ENCODE results near the gene EXTL1. TPM values are rescaled to one million over a fixed set of nuclear protein-coding genes. Genes with fewer than 3 reads are reported as not detected.

The EXTL1 gene
- total RNA-seq, 1 experiment from 2014 or later = 1.0 TPM

DNA sequence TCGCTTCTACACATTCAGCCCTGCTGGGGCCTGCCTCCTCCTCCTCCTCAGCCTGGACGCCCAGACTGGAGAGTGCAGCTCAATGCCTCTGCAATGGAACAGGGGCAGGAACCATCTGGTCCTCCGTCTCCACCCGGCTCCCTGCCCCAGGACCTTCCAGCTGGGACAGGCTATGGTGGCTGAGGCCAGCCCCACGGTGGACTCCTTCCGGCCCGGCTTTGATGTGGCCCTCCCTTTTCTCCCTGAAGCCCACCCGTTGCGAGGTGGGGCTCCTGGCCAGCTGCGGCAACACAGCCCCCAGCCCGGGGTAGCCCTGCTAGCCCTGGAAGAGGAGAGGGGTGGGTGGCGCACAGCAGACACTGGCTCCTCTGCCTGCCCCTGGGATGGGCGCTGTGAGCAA lies 1.4 kb downstream of the EXTL1 start:
- no CpG with 5 or more reads among the region's 13 CpGs for WGBS (ENCODE audit: extremely low coverage, insufficient read length, low lambda C conversion rate)
- H3K14ac ChIP-seq (ENCODE audit: insufficient read depth, low read length) = no peak overlapping the region
- H2BK5ac ChIP-seq (ENCODE audit: insufficient read length, low read length) = no peak overlapping the region
- H4K5ac ChIP-seq (ENCODE audit: insufficient read length, low read depth, low read length) = no peak overlapping the region
- no peak overlapping the region for H3K18ac ChIP-seq (ENCODE audit: insufficient read length, low read depth, low read length)
- no peak overlapping the region for H4K8ac ChIP-seq (replicated peaks; ENCODE audit: insufficient read length, low read depth, low read length)
- no peak overlapping the region for H2AK5ac ChIP-seq (ENCODE audit: insufficient read length, low read length)
- no peak overlapping the region for H2AFZ ChIP-seq (ENCODE audit: low read length)
- Mint-ChIP-seq H3K27me3 (ENCODE audit: low read depth) (peaks cover 3% of the 10 kb centered on the region), H3K9me3 (no peaks in the 10 kb centered on the region), H3K4me1 (peaks cover 14 to 29% of the 10 kb centered on the region in 2 experiments), H3K4me3 (no peak overlapping the region; a peak in 2 of 5 replicates), H3K27ac (no peak overlapping the region), H3K36me3 (ENCODE audit: insufficient read depth in 1 of 3, low read depth in 3 of 3) (no peaks in the 10 kb centered on the region)
- H3K23me2 ChIP-seq (ENCODE audit: insufficient read length, low read depth, low read length, poor library complexity, severe bottlenecking) = no peaks in the 10 kb centered on the region
- H3T11ph ChIP-seq (ENCODE audit: low read length) = no peak overlapping the region
- H4K20me1 ChIP-seq (ENCODE audit: control insufficient read depth, insufficient read depth, insufficient read length) = no peaks in the 10 kb centered on the region
- H2BK120ac ChIP-seq (ENCODE audit: low read depth, low read length, poor library complexity, severe bottlenecking) = no peak overlapping the region
- H2BK20ac ChIP-seq (ENCODE audit: low read depth, low read length, poor library complexity, severe bottlenecking) = no peak overlapping the region
- DNase-seq = no peak
- no peak overlapping the region for H3K4ac ChIP-seq (ENCODE audit: low read depth, low read length)
- no peak overlapping the region for H3K56ac ChIP-seq (ENCODE audit: insufficient read length, low read depth, low read length)
- H2BK15ac ChIP-seq (ENCODE audit: low read depth, low read length) = no peak overlapping the region
- no peak overlapping the region for H3K9ac ChIP-seq (ENCODE audit: extremely low read depth, insufficient read length, low read length)
- H3K27ac ChIP-seq (ENCODE audit: insufficient read length, low read depth, low read length) = no peak overlapping the region
- no peak overlapping the region for H4K91ac ChIP-seq (ENCODE audit: insufficient read length, low read depth, low read length)
- no peak overlapping the region for H3K4me2 ChIP-seq (ENCODE audit: insufficient read depth, insufficient read length, low read length)
- H3K79me2 ChIP-seq (ENCODE audit: insufficient read depth, low read length) = no peaks in the 10 kb centered on the region
- H3K79me1 ChIP-seq (ENCODE audit: insufficient read depth, low read depth, low read length, poor library complexity, severe bottlenecking) = no peaks in the 10 kb centered on the region
- H2BK12ac ChIP-seq (ENCODE audit: insufficient read length, low read depth, low read length) = no peak overlapping the region
- H3K27me3 ChIP-seq (ENCODE audit: insufficient read depth, low read length) = no peaks in the 10 kb centered on the region
- TF ChIP-seq, protein P1, sequence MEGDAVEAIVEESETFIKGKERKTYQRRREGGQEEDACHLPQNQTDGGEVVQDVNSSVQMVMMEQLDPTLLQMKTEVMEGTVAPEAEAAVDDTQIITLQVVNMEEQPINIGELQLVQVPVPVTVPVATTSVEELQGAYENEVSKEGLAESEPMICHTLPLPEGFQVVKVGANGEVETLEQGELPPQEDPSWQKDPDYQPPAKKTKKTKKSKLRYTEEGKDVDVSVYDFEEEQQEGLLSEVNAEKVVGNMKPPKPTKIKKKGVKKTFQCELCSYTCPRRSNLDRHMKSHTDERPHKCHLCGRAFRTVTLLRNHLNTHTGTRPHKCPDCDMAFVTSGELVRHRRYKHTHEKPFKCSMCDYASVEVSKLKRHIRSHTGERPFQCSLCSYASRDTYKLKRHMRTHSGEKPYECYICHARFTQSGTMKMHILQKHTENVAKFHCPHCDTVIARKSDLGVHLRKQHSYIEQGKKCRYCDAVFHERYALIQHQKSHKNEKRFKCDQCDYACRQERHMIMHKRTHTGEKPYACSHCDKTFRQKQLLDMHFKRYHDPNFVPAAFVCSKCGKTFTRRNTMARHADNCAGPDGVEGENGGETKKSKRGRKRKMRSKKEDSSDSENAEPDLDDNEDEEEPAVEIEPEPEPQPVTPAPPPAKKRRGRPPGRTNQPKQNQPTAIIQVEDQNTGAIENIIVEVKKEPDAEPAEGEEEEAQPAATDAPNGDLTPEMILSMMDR (conservative IDR thresholded peaks at IDR 0.05) = no peak
- H3K9me3 ChIP-seq (ENCODE audit: control insufficient read depth, low read depth, low read length) = no peaks in the 10 kb centered on the region
- H3K23ac ChIP-seq (ENCODE audit: insufficient read length, low read depth, low read length) = no peak overlapping the region
- no peaks in the 10 kb centered on the region for H3K4me1 ChIP-seq (ENCODE audit: insufficient read depth, low read length)

Measured in H9 (cell line).